ENCODE data around the gene ARMCX2. TPM values are rescaled to one million over a fixed set of nuclear protein-coding genes. Genes with fewer than 3 reads are reported as not detected.

Gene ARMCX2
- total RNA-seq, 4 donors from 2014 or later: 33.7 to 45.4 (median 42.8) TPM

GRCh38 chrX:101686574-101686973 is 26.9 kb upstream of the ARMCX2 start:
- TF ChIP-seq POLR2A (IDR thresholded peaks at IDR 0.05): no peak
- no peak for TF ChIP-seq EP300 (IDR thresholded peaks at IDR 0.05)
- no peak for TF ChIP-seq POLR2AphosphoS5 (IDR thresholded peaks at IDR 0.05)
- TF ChIP-seq CTCF (IDR thresholded peaks at IDR 0.05): no peak
- H3K4me1 ChIP-seq: no peaks in the 10 kb centered on the region
- no peak for ATAC-seq
- no peaks in the 10 kb centered on the region for H3K27me3 ChIP-seq
- no peak overlapping the region for H3K4me3 ChIP-seq
- 47% methylated on average over 2 of the region's 2 CpGs; no CpG with 5 or more reads in 1 of the 2 donors for WGBS, 2 donors (ENCODE audit: low coverage in 1 of 2)
- H3K9me3 ChIP-seq: no peaks in the 10 kb centered on the region
- no peak overlapping the region for H3K27ac ChIP-seq
- H3K36me3 ChIP-seq: no peaks in the 10 kb centered on the region

GRCh38 chrX:101685923-101686322 is 26.3 kb upstream of the ARMCX2 start:
- TF ChIP-seq POLR2AphosphoS5 (IDR thresholded peaks at IDR 0.05): no peak
- TF ChIP-seq POLR2A (IDR thresholded peaks at IDR 0.05): no peak
- no peak for TF ChIP-seq EP300 (IDR thresholded peaks at IDR 0.05)
- no peak for TF ChIP-seq CTCF (IDR thresholded peaks at IDR 0.05)
- H3K4me3 ChIP-seq: no peak overlapping the region
- H3K27me3 ChIP-seq: no peaks in the 10 kb centered on the region
- H3K27ac ChIP-seq: no peak overlapping the region
- no peaks in the 10 kb centered on the region for H3K9me3 ChIP-seq
- ATAC-seq: no peak
- H3K4me1 ChIP-seq: no peaks in the 10 kb centered on the region
- no peaks in the 10 kb centered on the region for H3K36me3 ChIP-seq

DNA sequence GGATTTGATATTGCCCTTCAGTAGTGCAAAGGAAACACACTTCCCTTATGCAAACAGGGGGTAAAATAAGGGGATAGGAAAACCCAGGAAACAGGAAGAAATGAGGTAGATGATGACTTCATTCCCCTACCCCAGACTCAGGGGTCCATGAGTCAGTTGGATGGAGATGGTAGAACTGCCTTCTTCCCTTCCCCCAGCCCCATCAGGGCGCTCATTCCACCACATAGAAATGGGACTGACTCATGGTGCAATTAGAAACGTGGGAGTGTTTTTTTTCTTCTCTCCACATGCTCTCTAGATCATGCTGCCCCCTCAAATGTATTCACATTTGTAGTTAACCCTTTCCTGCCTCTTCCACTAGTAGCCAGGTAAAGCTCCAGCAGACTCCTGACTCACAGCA is 23.1 kb upstream of the ARMCX2 start:
- Histone ChIP-seq H3K36me3 (no peaks in the 10 kb centered on the region), H3K27me3 (no peaks in the 10 kb centered on the region), H3K4me3 (no peak overlapping the region), H3K9me3 (no peaks in the 10 kb centered on the region), H3K27ac (no peak overlapping the region), H3K4me1 (no peaks in the 10 kb centered on the region)
- ATAC-seq: no peak
- TF ChIP-seq EP300 (IDR thresholded peaks at IDR 0.05) (no peak), POLR2A (IDR thresholded peaks at IDR 0.05) (no peak), CTCF (IDR thresholded peaks at IDR 0.05) (no peak), POLR2AphosphoS5 (IDR thresholded peaks at IDR 0.05) (no peak)
- WGBS, 2 donors (ENCODE audit: low coverage in 1 of 2): 0 to 30% methylated on average over 1 to 2 of the region's 2 CpGs

DNA sequence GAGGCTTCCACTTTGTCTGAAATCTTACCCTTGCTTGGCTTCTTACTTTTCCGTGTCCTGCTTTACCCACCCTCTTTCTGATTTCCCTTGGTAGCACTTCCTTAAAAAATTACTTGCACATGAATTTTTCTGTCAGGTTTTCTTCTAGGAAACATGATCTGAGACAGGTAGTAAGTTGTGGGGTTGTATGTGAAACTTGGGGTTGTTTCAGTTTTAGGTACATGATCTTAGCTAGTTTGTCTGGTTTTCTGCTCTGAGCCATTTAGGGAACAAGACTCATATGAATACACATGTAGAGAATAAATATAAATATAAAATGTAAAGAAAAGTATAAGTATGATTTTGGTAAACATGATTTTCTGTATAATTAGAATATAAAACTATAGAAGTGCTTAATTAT is 17.4 kb upstream of the ARMCX2 start:
- H3K27ac ChIP-seq: no peak overlapping the region
- no peak for TF ChIP-seq POLR2AphosphoS5 (IDR thresholded peaks at IDR 0.05)
- no peak for TF ChIP-seq POLR2A (IDR thresholded peaks at IDR 0.05)
- TF ChIP-seq CTCF (IDR thresholded peaks at IDR 0.05): no peak
- no peak for TF ChIP-seq EP300 (IDR thresholded peaks at IDR 0.05)
- H3K36me3 ChIP-seq: no peaks in the 10 kb centered on the region
- no peak overlapping the region for H3K4me3 ChIP-seq
- H3K9me3 ChIP-seq: no peaks in the 10 kb centered on the region
- ATAC-seq: no peak
- H3K27me3 ChIP-seq: no peaks in the 10 kb centered on the region
- H3K4me1 ChIP-seq: no peaks in the 10 kb centered on the region
- 25 to 56% methylated on average over 1 of the region's 1 CpG for WGBS, 2 donors (ENCODE audit: low coverage in 1 of 2)

DNA sequence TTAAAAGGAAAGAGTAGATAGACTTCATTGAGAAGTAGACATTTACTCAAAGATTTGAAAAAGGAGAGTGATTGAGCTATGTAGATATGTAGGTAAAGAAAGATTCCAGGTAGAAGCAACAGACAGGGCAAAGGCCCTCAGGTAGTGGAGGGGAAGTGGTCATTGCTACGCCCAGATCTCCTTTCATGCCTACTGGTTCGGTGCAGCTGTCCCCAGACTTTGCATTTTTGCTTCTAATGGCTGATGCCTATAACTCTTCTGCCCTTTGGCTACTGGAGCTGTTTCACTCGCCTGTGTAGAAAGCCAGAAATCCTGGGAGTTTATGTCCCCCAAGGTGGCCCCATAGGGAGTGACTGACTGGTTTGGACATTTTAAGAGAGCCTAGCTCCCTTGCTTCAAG is 16.9 kb upstream of the ARMCX2 start:
- Histone ChIP-seq H3K4me3 (no peak overlapping the region), H3K4me1 (no peaks in the 10 kb centered on the region), H3K27ac (no peak overlapping the region), H3K27me3 (no peaks in the 10 kb centered on the region), H3K9me3 (no peaks in the 10 kb centered on the region), H3K36me3 (no peaks in the 10 kb centered on the region)
- TF ChIP-seq POLR2A (IDR thresholded peaks at IDR 0.05) (no peak), CTCF (IDR thresholded peaks at IDR 0.05) (no peak), POLR2AphosphoS5 (IDR thresholded peaks at IDR 0.05) (no peak)
- WGBS, 2 donors (ENCODE audit: low coverage in 1 of 2): 57 to 80% methylated on average over 1 of the region's 3 CpGs
- ATAC-seq: no peak

All from gastroesophageal sphincter (tissue), 4 donors.